ENCODE results near the gene URB2.

- TF ChIP-seq CTCF (IDR thresholded peaks at IDR 0.05), result no peak
- no peak for TF ChIP-seq POLR2A (IDR thresholded peaks at IDR 0.05)
- no peak for TF ChIP-seq POLR2AphosphoS5 (IDR thresholded peaks at IDR 0.05)
Measured at GRCh38 chr1:229594227-229595008, 31.6 kb upstream of the URB2 start.

Measured in gastroesophageal sphincter (tissue), 3 donors.